NCI-H1092 (cell line): ENCODE results near the gene HPCAL1.

ENCODE experiments used
- DNase-seq: peaks from one replicate; lab custom pipeline; 2025; lab: John Stamatoyannopoulos, UW

The HPCAL1 gene

DNA sequence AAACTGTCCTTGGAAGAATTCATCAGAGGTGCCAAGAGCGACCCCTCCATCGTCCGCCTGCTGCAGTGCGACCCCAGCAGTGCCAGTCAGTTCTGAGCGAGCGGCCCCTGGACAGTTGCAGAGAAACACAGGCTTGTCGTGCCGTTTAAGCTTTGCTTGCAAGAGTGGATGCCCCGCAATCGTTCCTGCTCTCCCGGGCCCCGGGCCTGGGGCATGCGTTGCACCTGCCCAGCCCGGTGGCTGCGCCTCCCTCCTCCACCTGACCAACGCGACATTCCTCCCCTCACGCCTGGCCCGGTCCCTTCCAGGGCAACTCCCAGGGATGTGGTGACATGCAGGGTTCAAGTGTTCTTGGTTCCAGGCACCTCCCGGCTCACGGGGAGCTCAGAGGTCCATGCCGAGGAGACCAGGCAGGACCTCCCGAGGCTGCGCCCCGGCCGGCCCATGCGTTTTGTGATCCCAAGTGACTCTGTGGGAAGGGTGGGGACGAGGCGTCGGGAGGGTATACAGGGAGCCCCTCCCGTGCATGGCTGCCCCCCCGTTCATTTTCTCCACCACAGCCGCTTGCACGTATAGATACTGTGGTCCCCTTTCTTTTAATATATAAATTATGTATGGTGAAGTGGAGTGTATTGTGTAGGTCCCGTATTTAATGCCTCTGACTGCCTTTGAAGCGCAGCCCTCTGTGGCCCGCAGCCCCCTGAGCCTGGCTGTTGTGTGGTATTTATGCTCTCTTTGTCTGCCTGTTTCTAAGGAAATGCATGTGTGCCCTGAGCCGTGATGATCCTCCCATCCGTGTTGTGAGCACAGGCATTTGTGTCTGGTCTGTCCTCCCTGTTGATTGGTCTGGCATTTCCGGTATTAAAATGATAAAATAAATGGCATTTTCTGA is 124.3 kb downstream of the HPCAL1 start:
- no peak for DNase-seq

DNA sequence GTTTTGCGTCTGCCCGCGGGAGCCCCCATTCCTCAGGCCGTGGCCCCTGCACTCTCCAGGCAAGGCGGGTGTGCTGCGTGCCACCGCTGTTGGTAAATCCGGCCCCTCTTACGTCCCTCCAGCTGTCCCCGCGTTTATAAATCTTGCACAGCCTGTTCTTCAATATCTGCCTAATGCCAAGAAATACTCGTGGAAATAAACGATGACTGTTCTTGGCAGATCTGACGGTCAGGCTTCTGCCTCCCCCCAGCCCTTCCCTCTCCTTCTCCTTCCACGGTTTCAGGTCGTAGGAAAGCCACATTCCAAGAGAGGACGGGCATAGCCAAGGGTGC is 124.9 kb downstream of the HPCAL1 start:
- DNase-seq: no peak

DNA sequence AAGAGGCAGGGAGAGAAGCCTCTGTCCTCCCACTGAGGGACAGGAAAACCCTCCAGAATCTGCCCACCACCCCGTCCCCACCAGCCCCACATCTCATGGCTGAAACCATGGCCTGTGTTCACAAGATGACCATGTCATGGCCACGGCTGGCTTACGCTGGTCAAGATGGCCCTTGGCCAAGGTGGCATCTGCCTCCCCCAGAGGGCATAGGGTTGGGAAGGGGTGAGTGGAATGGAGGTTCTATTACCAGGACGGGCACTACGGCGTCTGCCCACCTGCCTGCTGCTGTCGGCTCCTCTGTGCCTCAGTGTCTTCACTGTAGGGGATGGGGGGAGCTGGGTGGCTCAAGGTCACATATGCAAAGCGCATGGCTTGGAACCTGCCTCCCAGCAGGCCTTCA is 125.7 kb downstream of the HPCAL1 start:
- DNase-seq: no peak

DNA sequence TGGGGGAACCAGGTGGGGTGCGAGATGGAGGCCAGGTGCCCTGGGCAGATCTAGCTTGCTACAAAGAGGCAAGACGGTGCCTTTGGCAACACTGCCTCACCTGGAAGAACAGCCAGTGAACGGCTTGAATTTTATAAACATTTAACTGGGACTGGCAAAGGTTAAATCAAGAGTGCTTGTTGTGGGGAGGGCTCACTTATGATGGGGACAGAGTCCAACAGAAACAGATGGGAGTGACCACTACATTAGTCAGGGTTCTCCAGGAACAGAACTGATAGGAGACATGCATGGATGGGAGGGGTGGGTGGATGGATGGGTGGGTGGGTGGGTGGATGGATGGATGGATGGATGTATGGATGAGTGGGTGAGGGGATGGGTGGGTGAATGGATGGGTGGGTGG is 126.2 kb downstream of the HPCAL1 start:
- DNase-seq: no peak

DNA sequence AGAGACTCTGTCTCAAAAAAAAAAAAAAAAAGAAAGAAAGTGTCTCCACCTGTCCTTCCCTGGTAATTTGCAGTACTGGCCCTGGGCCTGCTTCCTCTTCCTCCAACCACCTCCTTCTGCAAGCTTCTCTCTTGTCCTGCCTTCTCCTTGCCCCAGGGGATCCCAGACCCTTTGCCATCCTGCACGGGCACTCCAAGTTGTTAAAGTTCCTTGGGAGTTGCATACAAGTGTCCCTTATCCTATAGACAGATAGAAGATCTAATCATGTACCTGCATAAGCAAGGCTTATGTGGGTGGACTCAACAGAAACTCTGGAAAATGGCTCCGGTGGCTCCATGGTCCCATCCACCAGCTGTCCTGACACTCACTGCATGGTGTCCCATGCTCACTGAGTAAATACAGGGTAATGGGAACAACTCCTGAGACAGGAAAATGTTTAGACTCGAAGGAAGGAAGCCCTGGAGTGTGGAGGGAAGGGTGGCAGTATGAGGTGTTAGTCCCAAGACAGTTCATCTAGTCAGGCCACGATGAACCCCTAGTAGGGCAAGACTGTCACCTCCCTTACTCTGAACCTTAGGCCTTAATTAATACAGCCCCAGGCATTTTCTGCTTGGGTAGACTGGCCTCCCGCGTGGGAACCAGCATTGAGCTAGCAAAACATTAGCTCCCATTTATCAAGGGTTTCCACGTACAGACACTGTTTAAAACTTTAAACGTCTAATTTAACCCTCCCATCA is 128.3 kb downstream of the HPCAL1 start:
- no peak for DNase-seq

DNA sequence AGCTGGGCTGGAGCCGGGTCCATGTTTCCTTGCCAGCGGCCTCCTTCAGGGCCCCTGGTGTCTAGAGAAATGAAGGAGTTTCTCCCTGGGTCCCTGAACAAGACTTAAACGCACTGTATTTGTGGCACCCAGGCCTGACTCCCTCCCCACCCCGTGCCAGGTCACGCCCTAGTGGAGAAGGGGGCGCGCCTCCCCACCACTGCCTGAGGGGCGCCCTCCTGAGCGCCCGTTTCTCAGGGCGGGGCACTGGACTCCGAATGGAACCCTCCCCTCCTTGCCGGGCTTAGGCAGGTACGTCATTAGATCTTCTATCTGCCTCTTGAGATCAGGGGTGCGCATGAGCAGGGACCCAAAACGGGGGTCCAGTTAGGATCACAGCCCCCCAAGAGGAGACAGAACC is 129.1 kb downstream of the HPCAL1 start:
- no peak for DNase-seq

DNA sequence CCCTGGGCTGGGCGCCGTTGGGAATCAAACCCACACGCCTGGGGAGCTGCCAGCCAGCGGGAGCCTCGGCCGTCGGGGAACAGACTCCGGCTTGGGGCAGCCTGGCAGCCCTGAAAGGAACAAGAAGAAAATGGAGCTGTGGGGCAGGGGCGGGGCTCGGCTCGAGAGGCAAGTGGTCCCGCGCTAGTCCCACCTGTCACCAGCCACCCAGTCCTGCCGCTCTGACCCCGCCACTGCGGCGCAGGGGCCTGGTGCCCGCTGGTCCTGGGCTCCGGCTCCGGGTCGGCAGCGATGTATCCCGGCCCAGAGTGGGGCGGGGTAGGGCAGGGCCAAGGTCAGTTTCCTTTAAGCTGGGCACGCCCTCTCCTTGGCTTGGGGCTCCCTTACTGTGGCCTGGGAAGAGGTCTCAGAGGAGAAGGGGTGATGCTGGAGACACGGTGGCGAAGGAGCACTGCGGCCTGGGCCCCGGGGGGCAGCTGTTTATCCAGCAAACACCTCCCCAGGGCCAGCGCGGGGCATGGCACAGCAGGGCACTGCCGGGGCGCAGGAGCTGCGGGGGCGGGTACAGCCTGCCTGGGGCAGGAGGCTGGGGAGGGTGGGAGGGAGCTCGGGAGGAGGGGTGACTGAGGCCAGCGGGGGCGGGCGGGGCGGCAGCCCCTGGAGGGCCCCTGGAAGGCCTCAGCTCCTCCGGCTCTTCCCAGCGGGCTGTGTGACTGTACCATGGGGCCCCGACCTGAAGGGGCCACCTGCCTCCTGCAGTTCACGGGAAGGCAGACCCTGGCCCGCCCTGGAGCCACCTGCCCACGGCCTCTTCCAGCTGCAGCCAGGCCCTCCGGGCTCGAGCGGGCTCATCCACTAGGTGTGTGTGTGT is 129.8 kb downstream of the HPCAL1 start:
- no peak for DNase-seq

DNA sequence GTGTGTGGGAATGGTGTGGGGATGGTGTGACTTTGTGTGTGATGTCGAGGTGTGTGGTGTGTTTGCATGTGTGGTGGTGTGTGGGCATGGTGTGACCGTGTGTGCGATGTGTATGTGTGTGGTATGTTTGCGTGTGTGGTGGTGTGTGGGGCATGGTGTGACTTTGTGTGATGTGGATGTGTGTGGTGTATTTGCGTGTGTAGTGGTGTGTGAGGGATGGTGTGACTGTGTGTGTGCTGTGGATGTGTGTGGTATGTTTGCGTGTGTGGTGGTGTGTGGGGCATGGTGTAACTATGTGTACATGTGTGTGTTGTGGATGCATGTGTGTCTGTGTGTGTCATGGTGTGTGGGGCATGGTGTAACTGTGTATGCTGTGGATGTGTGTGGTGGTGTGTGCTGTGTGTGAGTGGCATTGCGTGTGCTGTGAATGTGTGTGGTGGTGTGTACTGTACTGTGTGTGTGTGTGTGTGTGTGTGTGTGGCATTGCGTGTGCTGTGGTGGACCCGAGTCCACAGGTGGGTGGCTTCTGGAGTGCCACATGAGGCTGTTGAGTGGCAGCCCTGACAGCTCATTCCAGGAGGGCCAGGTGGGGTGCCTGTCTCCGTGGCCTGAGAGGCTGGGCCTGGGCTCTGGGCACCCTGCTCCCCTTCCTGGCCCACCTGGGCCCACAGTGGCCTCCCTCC is 130.7 kb downstream of the HPCAL1 start:
- no peak for DNase-seq

DNA sequence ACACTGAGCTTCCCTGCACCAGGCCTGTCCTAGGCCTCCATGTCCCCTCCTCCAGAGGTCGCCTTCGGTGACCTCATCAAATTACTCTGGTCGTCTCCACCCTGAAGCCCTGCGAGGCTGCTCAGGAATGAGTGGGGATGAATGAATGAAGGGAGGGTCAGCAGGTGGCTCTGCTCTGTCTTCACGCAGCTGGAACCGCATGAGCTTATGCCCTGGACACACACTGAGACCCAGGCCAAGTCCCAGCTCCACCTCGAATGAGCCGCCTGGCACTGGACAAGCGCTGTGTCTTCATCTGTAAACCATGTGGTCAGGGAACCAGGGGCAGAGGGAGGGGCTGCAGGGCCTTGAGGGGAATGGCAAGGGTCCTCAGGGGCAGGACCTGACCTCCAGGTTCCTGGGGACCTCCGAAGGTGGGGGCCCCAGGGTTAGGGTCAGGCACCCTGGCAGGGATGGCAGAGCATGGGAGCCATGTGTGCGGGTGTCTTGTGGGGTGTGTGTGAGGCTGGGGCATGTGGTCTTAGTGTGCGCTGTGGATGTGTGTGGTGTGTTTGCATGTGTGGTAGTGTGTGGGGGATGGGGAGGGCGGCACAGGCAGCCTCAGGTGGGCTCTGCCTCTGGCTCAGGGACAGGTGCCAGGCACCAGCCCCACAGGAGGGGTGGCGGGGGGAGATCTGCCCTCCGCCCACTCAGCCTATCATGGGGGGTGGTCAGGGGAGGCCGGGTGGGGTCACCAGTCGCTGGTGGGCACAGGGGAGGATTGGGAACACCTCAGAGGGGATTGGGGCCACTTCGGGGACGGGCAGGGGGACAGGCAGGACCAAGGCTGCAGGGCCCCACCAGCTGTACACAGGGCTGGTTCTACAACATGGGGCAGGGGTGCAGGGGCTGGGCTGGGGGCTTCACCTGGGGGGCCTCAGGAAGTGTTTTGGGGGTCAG is 131.5 kb downstream of the HPCAL1 start:
- no peak for DNase-seq

DNA sequence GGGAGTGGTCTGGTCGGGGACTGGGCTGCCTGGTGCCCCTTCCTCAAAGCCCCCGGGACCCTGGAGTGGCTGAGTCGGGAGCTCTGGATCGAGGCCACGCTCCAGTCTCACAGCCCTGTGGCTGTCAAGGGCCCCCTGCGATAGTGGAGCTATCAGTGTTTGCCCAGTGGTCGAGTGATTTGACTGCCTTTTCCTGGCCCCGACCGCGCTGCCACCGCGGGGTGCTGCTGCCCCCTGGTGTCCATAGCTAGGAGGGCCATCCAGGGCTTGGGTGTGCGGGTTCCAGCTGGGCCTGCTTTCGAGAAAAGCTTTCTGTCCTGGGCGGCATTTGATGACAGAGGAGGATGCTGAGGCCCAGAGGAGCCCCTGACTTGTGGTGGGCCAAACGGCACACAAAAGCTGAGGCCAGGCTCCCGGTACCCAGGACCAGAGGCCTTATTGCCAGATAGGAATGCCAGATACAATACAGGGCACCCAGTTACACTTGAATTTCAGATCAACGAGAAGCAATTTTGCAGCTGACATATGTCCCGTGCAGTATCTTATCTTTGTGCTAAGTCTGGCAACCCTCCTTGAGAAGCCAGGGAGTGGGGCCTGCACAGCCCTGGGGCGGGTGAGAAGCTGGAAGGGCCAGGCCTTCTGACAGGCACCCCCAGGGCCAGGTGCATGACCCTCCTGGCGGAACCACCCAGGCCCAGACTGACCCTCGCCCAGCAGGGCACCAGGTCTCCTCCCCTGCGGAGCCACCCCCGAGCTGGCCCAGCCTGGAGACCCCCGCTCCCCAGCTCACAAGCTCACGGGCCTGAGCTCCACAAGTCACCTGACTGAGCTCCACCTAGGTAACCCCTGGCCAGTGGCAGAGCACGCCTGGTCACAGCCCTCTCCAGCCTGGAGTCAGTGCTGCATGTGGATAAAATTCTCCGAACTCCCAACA is 132.4 kb downstream of the HPCAL1 start:
- peak; percentile 46 for DNase-seq

DNA sequence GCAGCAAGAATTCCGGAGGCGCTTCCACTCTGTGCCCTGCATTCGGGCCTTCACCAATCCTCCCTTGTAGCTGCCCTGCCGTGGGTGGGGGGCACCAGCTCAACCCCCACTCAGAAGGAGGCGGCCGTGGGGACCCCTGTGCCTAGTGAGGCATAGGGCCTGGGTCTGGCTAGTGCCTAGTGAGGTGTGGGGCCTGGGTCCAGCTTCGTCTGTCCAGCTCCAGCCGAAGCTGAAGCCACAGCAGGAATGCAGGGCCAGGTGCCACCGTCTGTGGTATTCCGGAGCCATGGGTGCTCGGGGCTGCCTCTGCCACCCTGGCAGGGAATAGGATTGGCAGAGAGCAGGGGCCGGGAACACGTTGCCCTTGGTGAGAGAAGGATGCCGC is 133.1 kb downstream of the HPCAL1 start:
- no peak for DNase-seq

DNA sequence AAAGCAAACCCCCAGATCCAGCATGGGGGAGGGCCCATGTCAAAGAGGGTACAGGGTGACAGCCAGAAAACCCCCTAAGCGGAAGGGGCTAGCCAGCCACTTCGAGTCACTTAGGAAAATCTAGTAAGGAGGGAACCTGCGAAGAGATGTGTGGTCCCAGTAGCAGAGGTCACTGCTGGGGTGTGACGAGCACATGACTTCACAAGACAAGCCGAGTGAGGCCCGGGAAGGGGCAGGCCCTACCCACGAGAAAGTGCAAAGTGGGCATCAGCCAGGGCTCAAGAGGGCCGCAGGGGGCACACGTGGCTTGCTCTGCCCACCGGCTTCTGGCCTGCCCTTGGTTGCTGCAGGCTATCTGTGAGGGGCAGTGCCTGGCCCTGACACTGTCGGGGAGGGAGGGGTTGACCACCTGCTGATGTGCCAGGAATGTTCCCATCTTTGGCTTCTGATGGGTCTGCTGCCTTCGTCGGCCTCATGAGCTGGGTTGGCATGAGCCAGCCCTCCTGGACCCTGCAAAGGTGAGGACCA is 133.9 kb downstream of the HPCAL1 start:
- no peak for DNase-seq

DNA sequence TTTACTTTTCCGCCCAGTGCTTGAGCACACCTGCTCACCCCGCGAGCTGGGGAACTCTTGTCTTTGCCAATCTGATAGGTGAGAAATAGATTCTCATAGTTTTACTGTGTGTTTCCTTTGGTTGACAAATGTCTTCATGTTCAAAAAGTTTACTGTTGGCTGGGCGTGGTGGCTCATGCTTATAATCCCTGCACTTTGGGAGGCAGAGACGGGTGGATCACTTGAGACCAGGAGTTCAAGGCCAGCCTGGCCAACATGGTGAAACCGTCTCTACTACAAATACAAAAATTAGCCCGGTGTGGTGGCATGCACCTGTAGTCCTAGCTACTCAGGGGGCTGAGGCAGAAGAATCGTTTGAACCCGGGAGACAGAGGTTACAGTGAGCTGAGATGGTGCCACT is 135.1 kb downstream of the HPCAL1 start:
- no peak for DNase-seq

DNA sequence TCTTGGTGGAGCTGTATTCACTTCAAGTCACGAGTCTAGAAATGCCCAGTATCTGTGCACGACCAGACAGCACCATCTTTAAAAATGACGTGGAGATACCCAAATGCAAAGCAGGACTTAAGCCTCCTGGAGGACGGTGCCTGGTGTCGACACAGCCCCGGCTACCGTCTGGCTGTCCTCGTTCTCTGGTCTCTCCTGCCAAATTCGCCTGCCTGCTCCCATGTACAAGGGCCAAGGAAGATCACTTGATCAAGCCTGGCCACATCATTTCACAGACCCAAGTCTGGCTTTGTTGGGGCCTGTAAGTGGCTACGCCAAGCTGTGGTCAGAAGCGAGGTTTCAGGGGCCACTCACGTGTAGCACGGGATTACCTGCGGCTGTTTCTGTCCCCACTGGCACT is 136.0 kb downstream of the HPCAL1 start:
- no peak for DNase-seq

DNA sequence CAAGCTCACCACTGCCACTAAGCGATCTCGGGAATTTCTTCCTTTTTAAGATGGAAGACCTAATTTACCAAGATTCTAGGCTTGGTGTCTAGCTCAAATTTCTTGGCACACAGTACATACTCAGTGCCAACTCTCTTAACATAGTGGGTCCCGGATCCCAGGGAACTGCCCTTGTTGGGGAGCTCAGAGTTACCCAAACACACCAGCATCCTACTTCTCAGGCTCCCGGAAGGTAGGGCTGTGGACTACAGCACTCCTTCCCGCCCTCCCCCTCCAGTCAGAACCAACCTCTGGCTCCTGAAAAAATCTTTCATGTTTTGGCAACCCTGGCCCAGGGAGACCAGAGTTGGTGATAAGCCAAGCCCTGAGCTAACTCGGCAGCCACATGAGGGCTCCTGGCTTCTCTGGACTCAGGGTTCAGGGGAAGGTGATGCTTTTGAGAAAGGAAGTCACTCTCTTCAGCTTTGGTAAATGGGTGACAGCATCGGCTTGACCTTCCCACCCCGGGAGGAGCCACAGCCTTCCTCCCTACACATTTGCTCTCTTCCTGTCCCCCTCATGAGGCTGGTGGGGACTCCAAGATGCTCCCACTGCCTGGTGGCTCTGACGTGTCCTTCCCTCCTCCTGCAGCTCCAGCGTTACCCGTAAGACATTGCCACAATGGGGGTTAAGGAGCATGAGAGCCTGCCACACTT is 136.6 kb downstream of the HPCAL1 start:
- no peak for DNase-seq

DNA sequence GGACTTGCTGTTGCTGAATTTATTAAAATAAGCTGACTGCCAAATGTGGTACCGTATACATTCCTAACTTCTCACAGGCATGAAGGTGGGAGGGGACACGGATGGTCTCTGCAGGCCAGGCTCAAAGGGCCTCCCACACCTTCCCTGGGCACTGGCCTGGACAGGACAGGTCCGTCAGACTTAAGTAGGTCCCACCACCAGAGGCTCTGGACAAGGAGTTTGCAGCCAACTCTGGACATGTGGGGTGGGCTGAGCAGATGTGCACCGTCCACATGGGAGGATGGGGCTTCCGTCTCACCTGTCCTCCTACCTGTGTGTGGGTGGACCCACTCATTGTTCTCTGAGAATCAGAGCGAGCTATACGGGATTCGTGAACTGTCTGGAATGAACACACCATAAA is 137.3 kb downstream of the HPCAL1 start:
- DNase-seq: no peak

DNA sequence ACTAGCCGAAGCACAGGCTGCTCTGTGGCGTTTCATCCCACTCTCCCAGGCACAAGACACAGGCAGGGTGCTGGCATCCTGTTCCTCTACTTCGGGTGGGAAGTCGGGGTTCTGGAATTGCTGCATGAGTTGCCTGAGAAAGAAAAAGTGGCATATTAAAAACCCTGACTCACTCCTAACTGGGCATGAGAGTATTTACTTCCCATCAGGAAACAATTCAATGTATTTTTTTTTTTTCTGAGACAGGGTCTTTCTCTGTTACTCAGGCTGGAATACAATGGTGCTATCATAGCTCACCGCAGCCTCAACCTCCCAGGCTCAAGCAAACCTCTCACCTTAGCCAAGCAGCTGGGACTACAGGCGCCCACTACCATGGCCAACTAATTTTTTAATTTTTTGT is 138.0 kb downstream of the HPCAL1 start:
- DNase-seq: no peak

DNA sequence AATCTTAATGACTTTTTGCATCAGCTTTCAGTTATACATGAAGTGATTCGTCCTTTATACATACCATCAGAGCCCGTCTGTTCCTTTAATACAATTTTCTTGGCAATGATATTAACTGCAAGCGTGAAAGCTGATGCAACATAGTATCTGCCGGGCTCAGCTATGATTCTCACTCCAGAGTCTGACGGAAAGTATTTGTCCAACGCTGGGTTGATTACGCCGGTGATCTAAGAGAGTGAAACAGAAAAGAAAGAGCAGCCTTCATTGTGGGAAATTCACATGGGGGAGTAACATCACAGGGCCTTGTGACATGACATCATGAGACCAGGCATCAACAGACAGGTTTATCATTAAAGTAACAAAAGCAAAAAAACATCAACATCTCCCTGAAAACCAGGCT is 139.2 kb downstream of the HPCAL1 start:
- DNase-seq: no peak
